K562 (cell line): ENCODE measurements around the gene MBD5. TPM values are rescaled to one million over a fixed set of nuclear protein-coding genes. Genes with fewer than 3 reads are reported as not detected.

ENCODE experiments used
- ATAC-seq: fragments of 200-7000 bp; cut with Tn5 transposase; 3 replicates; pipeline ENCODE4 v1.9.1; 2020; ENCODE audit warnings: moderate library complexity
- BruUV-seq: library from RNA; stranded (reverse); fragments of 400-500 nt; replicated peaks from 2 replicates; lab custom pipeline; 2021; lab: Mats Ljungman, UMichigan
- CTCF ChIA-PET: fragments of 300-600 bp; formaldehyde crosslinking; extraction: SDS; loops from one replicate; lab custom pipeline; 2021; ENCODE audit warnings: low intra/inter-chr PET ratio; lab: Yijun Ruan, JAX
- POLR2A ChIA-PET: fragments of 300-600, 350-650 bp; sonication (Branson Sonifier 250); formaldehyde crosslinking; extraction: SDS; loops from one replicate; lab custom pipeline; 2021; ENCODE audit warnings: antibody characterized with exemption, inconsistent platforms; lab: Yijun Ruan, JAX
- DNase-seq, 4 experiments: peaks; one replicate each; pipeline versions ENCODE4 v3.0.0 to v3.0.0-alpha.2; 2011 to 2018; ENCODE audit warnings: low spot score in 3 of 4, mixed read lengths in 3 of 4; ENCODE audit errors: extremely low read depth in 1 of 4
- FAIRE-seq: peaks from 2 replicates; lab custom pipeline; 2011; peaks lifted over from hg19 to GRCh38; lab: Jason Lieb, UNC
- H2AFZ ChIP-seq: 2 replicates; pipeline ENCODE4 v1.6.0; 2011; ENCODE audit warnings: low read depth, low read length, control low read depth, inconsistent platforms
- H3K27ac ChIP-seq: fragments of 200-600 bp; 3 replicates; pipeline ENCODE4 v1.8.0; 2011; ENCODE audit warnings: low read depth, mild to moderate bottlenecking, control low read depth, inconsistent platforms, low read length, moderate library complexity, mixed read lengths; ENCODE audit errors: extremely low read depth
- H3K27me3 ChIP-seq, 2 experiments: fragments of 300-600 bp in 1 of 2; 2 replicates in 1 of 2; 3 replicates in 1 of 2; pipeline versions ENCODE4 v1.6.0 to v1.8.0; 2011; ENCODE audit warnings: inconsistent platforms in 2 of 2, low read length in 2 of 2, mild to moderate bottlenecking in 1 of 2, mixed read lengths in 1 of 2, moderate library complexity in 1 of 2; ENCODE audit not compliant: control insufficient read depth in 2 of 2, insufficient read depth in 2 of 2
- H3K36me3 ChIP-seq: fragments of 300-600 bp; 3 replicates; pipeline ENCODE4 v1.8.0; 2011; ENCODE audit warnings: mild to moderate bottlenecking, low read length, inconsistent platforms; ENCODE audit not compliant: control insufficient read depth, insufficient read depth
- H3K4me1 ChIP-seq, 2 experiments: fragments of 200-600 bp in 1 of 2; replicated peaks in 1 of 2; 2 replicates in 1 of 2; 3 replicates in 1 of 2; pipeline versions ENCODE4 v1.5.1 to v1.8.0; 2011; ENCODE audit warnings: inconsistent platforms in 2 of 2, low read length in 2 of 2, mild to moderate bottlenecking in 1 of 2, mixed read lengths in 1 of 2, moderate library complexity in 1 of 2; ENCODE audit not compliant: control insufficient read depth in 2 of 2, insufficient read depth in 2 of 2
- H3K4me2 ChIP-seq: 2 replicates; pipeline ENCODE4 v1.6.1; 2011; ENCODE audit warnings: low read length, control low read depth, inconsistent platforms, mixed read lengths; ENCODE audit not compliant: insufficient read depth
- H3K4me3 ChIP-seq: fragments of 200-600 bp; sonication (generic), shearing (Covaris generic); 2 replicates; pipeline ENCODE4 v1.5.1; 2016; ENCODE audit warnings: control low read depth, inconsistent platforms
- H3K79me2 ChIP-seq: fragments of 200-600 bp; 3 replicates; pipeline ENCODE4 v1.8.0; 2011; ENCODE audit warnings: low read length, inconsistent platforms; ENCODE audit not compliant: control insufficient read depth, insufficient read depth
- H3K9ac ChIP-seq, 2 experiments: 2 replicates each; pipeline versions ENCODE4 v1.6.0 to v1.6.1; 2011; ENCODE audit warnings: low read depth in 2 of 2, low read length in 2 of 2, control low read depth in 1 of 2, inconsistent platforms in 1 of 2, mild to moderate bottlenecking in 1 of 2, mixed read lengths in 1 of 2; ENCODE audit not compliant: insufficient read depth in 1 of 2
- H3K9me1 ChIP-seq: one replicate; pipeline ENCODE4 v1.6.0; 2011; ENCODE audit warnings: inconsistent platforms, mild to moderate bottlenecking, low read length, moderate library complexity; ENCODE audit not compliant: control insufficient read depth, insufficient read depth
- H3K9me3 ChIP-seq: replicated peaks from 2 replicates; pipeline ENCODE4 v1.5.1; 2011; ENCODE audit warnings: low read depth, low read length, inconsistent platforms; ENCODE audit not compliant: control insufficient read depth, insufficient read depth
- H4K20me1 ChIP-seq: replicated peaks from 2 replicates; pipeline ENCODE4 v1.6.1; 2011; ENCODE audit warnings: low read length, inconsistent platforms, mixed read lengths; ENCODE audit not compliant: control insufficient read depth, insufficient read depth
- C11orf30 ChIP-seq: fragments of 450-650 bp; IDR thresholded peaks from 2 replicates; pipeline ENCODE4 v1.6.1; 2016; ENCODE audit warnings: low read depth, mild to moderate bottlenecking
- FOXJ3 ChIP-seq: sonication (generic); formaldehyde crosslinking; IDR thresholded peaks from 2 replicates; pipeline ENCODE4 v1.4.0; 2020; ENCODE audit warnings: mild to moderate bottlenecking, missing genetic modification reagents
- GTF2F1 ChIP-seq: IDR thresholded peaks from 2 replicates; pipeline ENCODE4 v1.6.1; 2011; ENCODE audit warnings: low read depth, low read length, improper control_type of control experiment
- HIVEP1 ChIP-seq: fragments of 250-450 bp; sonication (Bioruptor Pico); IDR thresholded peaks from 2 replicates; pipeline ENCODE4 v1.4.0; 2020; ENCODE audit warnings: mild to moderate bottlenecking
- ZBTB7A ChIP-seq: IDR thresholded peaks from 2 replicates; pipeline ENCODE4 v1.6.1; 2011; ENCODE audit warnings: low read depth, mild to moderate bottlenecking, low read length, moderate library complexity, borderline replicate concordance; ENCODE audit not compliant: control insufficient read depth
- ZNF76 ChIP-seq: fragments of 250-450 bp; sonication (Bioruptor Pico); IDR thresholded peaks from 2 replicates; pipeline ENCODE4 v1.4.0; 2020; ENCODE audit warnings: mild to moderate bottlenecking, moderate library complexity, borderline replicate concordance
- WGBS: fragments of 100-300 bp; shearing (Covaris generic); methylation state at CpG from one replicate; pipeline ENCODE4 v1.1.6; 2016; ENCODE audit warnings: low coverage, mixed read lengths; ENCODE audit not compliant: insufficient coverage; ENCODE audit errors: missing lambda C conversion rate; 5-methylcytosine and 5-hydroxymethylcytosine counted together
- in situ Hi-C: fragments of 300-500 bp; cut with MboI; formaldehyde crosslinking; loops from 4 replicates; pipeline ENCODE4 v1.15.0; 2018; ENCODE audit warnings: inconsistent platforms, mixed read lengths
- intact Hi-C: fragments of 100-400 bp; cut with micrococcal nuclease; formaldehyde crosslinking; loops from 2 replicates; pipeline ENCODE4 v1.14.2; 2022
- polyA plus RNA-seq, 8 experiments: library from polyadenylated mRNA; depleted of rRNA in 4 of 8; stranded (reverse) in 5 of 8; unstranded in 3 of 8; fragments of >200 nt; fragmentation: Nextera tagmentation in 2 of 8; fragmentation: Illumina TruSeq in 1 of 8; extraction: Ambion mirVana in 2 of 8; extraction: Trizol in 1 of 8; gene quantifications; 2 replicates each; pipeline versions ENCODE4 v1.2.1 to v1.2.3, GENCODE V29; 2011 to 2014; ENCODE audit warnings: inconsistent platforms in 1 of 8, missing spikeins in 1 of 8
- total RNA-seq, 7 experiments: library from RNA; depleted of rRNA in 6 of 7; stranded (reverse); fragments of >200 nt in 6 of 7; fragmentation: Illumina TruSeq in 2 of 7; extraction: Trizol in 2 of 7; gene quantifications; 2 replicates each; pipeline versions ENCODE4 v1.2.1 to v1.2.3, GENCODE V29; 2011 to 2021; ENCODE audit warnings: low replicate concordance in 1 of 7
- TF ChIP-seq, protein P1 (sequence below), 2 experiments: IDR thresholded peaks in 1 of 2; conservative IDR thresholded peaks in 1 of 2; 2 replicates each; pipeline ENCODE4 v1.6.1; 2016; ENCODE audit warnings: low read depth in 2 of 2, mild to moderate bottlenecking in 1 of 2, missing compliant biosample characterization in 1 of 2, missing genetic modification characterization in 1 of 2, moderate library complexity in 1 of 2

MBD5 gene
- total and polyA plus RNA-seq, 9 of the 15 experiments (the other 6 are each of a cell fraction or from before 2014, with no cell fraction given), result 3.4 to 14.5 (median 9.0) TPM

DNA sequence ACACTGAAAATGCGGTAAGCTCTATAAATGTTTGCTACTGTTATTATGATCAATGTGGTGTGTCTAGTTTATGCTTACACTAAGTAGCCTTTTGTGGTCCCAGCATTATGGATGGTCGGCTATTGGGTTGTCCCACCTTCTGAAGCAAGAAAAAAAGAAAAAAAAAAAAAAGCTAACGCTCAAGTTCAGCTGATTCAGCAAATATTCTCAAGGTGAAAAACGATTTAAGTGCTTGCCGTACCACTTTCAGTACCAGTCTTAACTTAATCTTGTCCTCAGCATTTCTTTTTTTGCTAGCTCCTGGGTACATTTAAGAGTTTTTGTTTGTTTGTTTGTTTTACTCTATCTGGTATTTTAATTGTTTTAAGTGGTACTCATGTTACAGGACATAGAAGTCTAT, 87.5 kb downstream of the MBD5 start (continued):
- TF ChIP-seq ZNF76 (no peak), C11orf30 (peak; percentile 93)

DNA sequence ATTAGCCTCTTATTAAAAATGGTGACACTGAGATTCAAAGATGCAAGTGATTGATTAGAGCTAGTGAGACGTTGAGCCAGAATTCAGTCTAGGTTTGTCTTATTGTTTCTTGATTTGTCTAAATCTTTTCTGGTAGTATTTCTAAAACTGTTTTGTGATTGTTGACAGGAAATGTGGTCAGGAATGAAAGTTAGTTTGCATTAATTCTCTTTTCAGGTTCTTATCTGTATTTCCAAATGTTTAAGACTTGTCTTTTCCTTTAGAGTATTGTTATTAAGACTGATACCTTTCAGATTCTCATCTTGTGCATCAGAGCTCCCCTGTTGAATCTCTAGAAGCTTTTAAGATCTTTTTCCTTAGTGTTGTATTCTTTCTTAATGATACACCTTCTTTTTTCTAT, 89.3 kb downstream of the MBD5 start:
- ChIA-PET CTCF (no interaction called here), POLR2A (no interaction called here)
- no peak overlapping the region for H3K27ac ChIP-seq
- H3K27me3 ChIP-seq, result no peaks in the 10 kb centered on the region
- no peaks in the 10 kb centered on the region for H3K79me2 ChIP-seq
- H3K9me1 ChIP-seq, result no peaks in the 10 kb centered on the region
- 13% methylated on average over 1 of the region's 1 CpG for WGBS
- H3K4me1 ChIP-seq, result no peaks in the 10 kb centered on the region
- no peak overlapping the region for H3K4me3 ChIP-seq
- no peaks in the 10 kb centered on the region for H3K9me3 ChIP-seq
- FAIRE-seq, result no peak
- in situ Hi-C loops, result no loop called here
- no peaks in the 10 kb centered on the region for H3K36me3 ChIP-seq
- no peak overlapping the region for H3K4me2 ChIP-seq
- no peak overlapping the region for H3K9ac ChIP-seq
- DNase-seq, result no peak
- TF ChIP-seq FOXJ3 (CRISPR knock-in tag) (no peak), HIVEP1 (no peak), GTF2F1 (no peak), ZBTB7A (no peak)
- TF ChIP-seq, protein P1, sequence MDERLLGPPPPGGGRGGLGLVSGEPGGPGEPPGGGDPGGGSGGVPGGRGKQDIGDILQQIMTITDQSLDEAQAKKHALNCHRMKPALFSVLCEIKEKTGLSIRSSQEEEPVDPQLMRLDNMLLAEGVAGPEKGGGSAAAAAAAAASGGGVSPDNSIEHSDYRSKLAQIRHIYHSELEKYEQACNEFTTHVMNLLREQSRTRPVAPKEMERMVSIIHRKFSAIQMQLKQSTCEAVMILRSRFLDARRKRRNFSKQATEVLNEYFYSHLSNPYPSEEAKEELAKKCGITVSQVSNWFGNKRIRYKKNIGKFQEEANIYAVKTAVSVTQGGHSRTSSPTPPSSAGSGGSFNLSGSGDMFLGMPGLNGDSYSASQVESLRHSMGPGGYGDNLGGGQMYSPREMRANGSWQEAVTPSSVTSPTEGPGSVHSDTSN (CRISPR knock-in tag; IDR thresholded peaks at IDR 0.05; ENCODE audit: low read depth), result no peak
- TF ChIP-seq, protein P1 (tag; conservative IDR thresholded peaks at IDR 0.05; ENCODE audit: low read depth), result no peak
- H4K20me1 ChIP-seq, result no peaks in the 10 kb centered on the region
- no peak overlapping the region for H2AFZ ChIP-seq
- no TSS peak for BruUV-seq
- ATAC-seq, result no peak
- intact Hi-C loops, result no loop called here
